DND-41 (cell line): ENCODE data around the gene HSD17B1.

Experiments
- ATAC-seq: fragments of 200-7000 bp; cut with Tn5 transposase; 3 replicates; pipeline ENCODE4 v1.9.1; 2021; ENCODE audit warnings: low read depth; ENCODE audit not compliant: insufficient read depth
- DNase-seq: peaks from one replicate; pipeline ENCODE4 v3.0.0-alpha.2; 2020
- H2AFZ ChIP-seq: 2 replicates; pipeline ENCODE4 v1.6.0; 2012; ENCODE audit warnings: low read depth, low read length
- H3K27ac ChIP-seq: 2 replicates; pipeline ENCODE4 v1.5.1; 2012; ENCODE audit warnings: low read length, inconsistent platforms
- H3K27me3 ChIP-seq: fragments of 200-600 bp; sonication (generic); 2 replicates; pipeline ENCODE4 v1.6.0; 2012; ENCODE audit warnings: low read length, mild to moderate bottlenecking, inconsistent platforms; ENCODE audit not compliant: insufficient read depth, poor library complexity
- H3K36me3 ChIP-seq: 2 replicates; pipeline ENCODE4 v1.5.1; 2012; ENCODE audit warnings: low read length, inconsistent platforms; ENCODE audit not compliant: insufficient read depth
- H3K4me1 ChIP-seq: 2 replicates; pipeline ENCODE4 v1.5.1; 2012; ENCODE audit warnings: mild to moderate bottlenecking, low read length; ENCODE audit not compliant: insufficient read depth
- H3K4me2 ChIP-seq: 2 replicates; pipeline ENCODE4 v1.6.0; 2012; ENCODE audit warnings: mild to moderate bottlenecking, moderate library complexity, low read length, inconsistent platforms; ENCODE audit not compliant: insufficient read depth
- H3K4me3 ChIP-seq, 2 experiments: fragments of 200-600 bp in 1 of 2; shearing (Covaris generic) in 1 of 2; 2 replicates each; pipeline ENCODE4 v1.5.1; 2012 to 2016; ENCODE audit warnings: inconsistent platforms in 2 of 2, low read length in 2 of 2, mild to moderate bottlenecking in 2 of 2, low read depth in 1 of 2, moderate library complexity in 1 of 2
- H3K79me2 ChIP-seq: 2 replicates; pipeline ENCODE4 v1.6.0; 2012; ENCODE audit warnings: low read length, inconsistent platforms; ENCODE audit not compliant: insufficient read depth
- H3K9ac ChIP-seq: 2 replicates; pipeline ENCODE4 v1.6.0; 2012; ENCODE audit warnings: low read depth, mild to moderate bottlenecking, inconsistent platforms, low read length, moderate library complexity
- H3K9me3 ChIP-seq: 2 replicates; pipeline ENCODE4 v1.5.1; 2012; ENCODE audit warnings: low read length, moderate library complexity, mild to moderate bottlenecking, inconsistent platforms; ENCODE audit not compliant: insufficient read depth, severe bottlenecking
- H4K20me1 ChIP-seq: 2 replicates; pipeline ENCODE4 v1.6.0; 2012; ENCODE audit warnings: low read length; ENCODE audit not compliant: insufficient read depth
- CTCF ChIP-seq: IDR thresholded peaks from 2 replicates; pipeline ENCODE4 v1.5.1; 2012; ENCODE audit warnings: borderline replicate concordance, low read length, moderate library complexity, mild to moderate bottlenecking; ENCODE audit not compliant: poor library complexity, severe bottlenecking; ENCODE audit errors: extremely low read depth
- EZH2 ChIP-seq: IDR thresholded peaks from 3 replicates; pipeline ENCODE4 v1.6.1; 2012; ENCODE audit warnings: borderline replicate concordance, low read depth, mild to moderate bottlenecking, moderate library complexity, low read length, inconsistent platforms; ENCODE audit not compliant: severe bottlenecking

The HSD17B1 gene

GRCh38 chr17:42531455-42532354, 21.0 kb upstream of the HSD17B1 start:
- Histone ChIP-seq H3K27ac (peak overlapping the region; percentile 93), H2AFZ (peak overlapping the region; percentile 74), H3K9ac (peak overlapping the region; percentile 62), H3K79me2 (peaks cover 3% of the 10 kb centered on the region), H3K4me1 (peaks cover 61% of the 10 kb centered on the region), H3K9me3 (no peaks in the 10 kb centered on the region), H4K20me1 (no peaks in the 10 kb centered on the region), H3K4me2 (peak overlapping the region; percentile 69), H3K27me3 (no peaks in the 10 kb centered on the region), H3K4me3 (peak overlapping the region; percentile 19 to 63; a peak in 3 of 4 replicates), H3K36me3 (no peaks in the 10 kb centered on the region)
- DNase-seq (peak; percentile 60), ATAC-seq (peak; percentile 20; the same call in 1 of the 3 replicates)
- TF ChIP-seq EZH2 (no peak), CTCF (peak; percentile 45)

- TF ChIP-seq EZH2 (no peak), CTCF (no peak)
- Histone ChIP-seq H4K20me1 (peaks cover 7% of the 10 kb centered on the region; the same call in 1 of the 2 replicates), H3K27ac (peak overlapping the region; percentile 59), H3K79me2 (peaks cover 10% of the 10 kb centered on the region), H2AFZ (peak overlapping the region; percentile 69), H3K27me3 (no peaks in the 10 kb centered on the region), H3K4me3 (peak overlapping the region; percentile 7 to 67; a peak in 3 of 4 replicates), H3K4me2 (peak overlapping the region; percentile 77), H3K9me3 (no peaks in the 10 kb centered on the region), H3K4me1 (peaks cover 55% of the 10 kb centered on the region), H3K9ac (peak overlapping the region; percentile 71), H3K36me3 (peaks cover 14% of the 10 kb centered on the region)
- DNase-seq (no peak), ATAC-seq (peak; percentile 16; the same call in 2 of the 3 replicates)
These were observed 17.3 kb upstream of the HSD17B1 start for GRCh38 chr17:42535155-42536047.

GRCh38 chr17:42536048-42536371, 16.7 kb upstream of the HSD17B1 start, which contains the start of gene NAGLU:
Gene NAGLU (plus strand): TSS chr17:42536241. CDS start chr17:42536273, 32 bp downstream.
- Histone ChIP-seq H2AFZ (peak within 1 kb of the TSS; percentile 69), H4K20me1 (peaks cover 7% of the 10 kb centered on the region; the same call in 1 of the 2 replicates), H3K9ac (peak within 1 kb of the TSS; percentile 71), H3K4me3 (peak within 1 kb of the TSS; percentile 36 to 67; a peak in 3 of 4 replicates), H3K4me2 (peak within 1 kb of the TSS; percentile 77), H3K27ac (peak within 1 kb of the TSS; percentile 59), H3K4me1 (peaks cover 49% of the 10 kb centered on the region), H3K27me3 (no peaks in the 10 kb centered on the region), H3K79me2 (peaks cover 10% of the 10 kb centered on the region), H3K9me3 (no peaks in the 10 kb centered on the region), H3K36me3 (peaks cover 16% of the 10 kb centered on the region)
- peak; percentile 81 for ATAC-seq
- peak; percentile 87 for DNase-seq
- TF ChIP-seq CTCF (no peak), EZH2 (no peak)
